GM12878 (cell line): ENCODE measurements around the gene ISY1. TPM values are rescaled to one million over a fixed set of nuclear protein-coding genes. Genes with fewer than 3 reads are reported as not detected.
A peak's percentile ranks its signal among the peaks of the same experiment; 100 is the strongest.

ENCODE experiments used
- ATF7 ChIP-seq: fragments of 450-650 bp; IDR thresholded peaks from 2 replicates; pipeline ENCODE4 v1.6.1; 2016; ENCODE audit warnings: low read depth, mild to moderate bottlenecking
- BCLAF1 ChIP-seq: fragments of 450-650 bp; IDR thresholded peaks from 2 replicates; pipeline ENCODE4 v1.6.1; 2017; ENCODE audit warnings: antibody characterized with exemption, mild to moderate bottlenecking, moderate library complexity
- CBFB ChIP-seq: IDR thresholded peaks from 2 replicates; pipeline ENCODE4 v1.6.1; 2016; ENCODE audit warnings: antibody characterized with exemption, low read depth
- CHD1 ChIP-seq: IDR thresholded peaks from 2 replicates; pipeline ENCODE4 v1.6.1; 2012; ENCODE audit warnings: low read depth, low read length, improper control_type of control experiment
- CHD2 ChIP-seq: IDR thresholded peaks from 2 replicates; pipeline ENCODE4 v1.6.1; 2011; ENCODE audit warnings: low read depth, low read length, improper control_type of control experiment, borderline replicate concordance
- DPF2 ChIP-seq: fragments of 450-650 bp; IDR thresholded peaks from 2 replicates; pipeline ENCODE4 v1.6.1; 2017; ENCODE audit warnings: mild to moderate bottlenecking
- E4F1 ChIP-seq: fragments of 450-650 bp; IDR thresholded peaks from 2 replicates; pipeline ENCODE4 v1.6.1; 2018; ENCODE audit warnings: borderline replicate concordance, mild to moderate bottlenecking; ENCODE audit not compliant: partially characterized antibody
- EGR1 ChIP-seq, 2 experiments: IDR thresholded peaks; 1 replicate in 1 of 2; 2 replicates in 1 of 2; pipeline ENCODE4 v1.6.1; 2011 to 2012; ENCODE audit warnings: low read depth in 2 of 2, low read length in 2 of 2, borderline replicate concordance in 1 of 2, mild to moderate bottlenecking in 1 of 2, moderate library complexity in 1 of 2
- ESRRA ChIP-seq: IDR thresholded peaks from 2 replicates; pipeline ENCODE4 v1.6.1; 2012; ENCODE audit warnings: mild to moderate bottlenecking, low read length, improper control_type of control experiment
- GATAD2B ChIP-seq: fragments of 450-650 bp; conservative IDR thresholded peaks from 2 replicates; pipeline ENCODE4 v1.6.1; 2017; ENCODE audit warnings: low read depth, mild to moderate bottlenecking, moderate library complexity
- MEF2B ChIP-seq: fragments of 450-650 bp; IDR thresholded peaks from 2 replicates; pipeline ENCODE4 v1.6.1; 2018; ENCODE audit warnings: mild to moderate bottlenecking, moderate library complexity; ENCODE audit not compliant: partially characterized antibody, poor library complexity, severe bottlenecking
- NBN ChIP-seq: fragments of 450-650 bp; IDR thresholded peaks from 2 replicates; pipeline ENCODE4 v1.6.1; 2016
- NR2C1 ChIP-seq: fragments of 450-650 bp; IDR thresholded peaks from 2 replicates; pipeline ENCODE4 v1.6.1; 2017; ENCODE audit warnings: antibody characterized with exemption, mild to moderate bottlenecking, moderate library complexity
- REST ChIP-seq: IDR thresholded peaks from 2 replicates; pipeline ENCODE4 v1.6.1; 2012; ENCODE audit warnings: mild to moderate bottlenecking, low read depth, low read length
- TCF3 ChIP-seq: IDR thresholded peaks from 2 replicates; pipeline ENCODE4 v1.6.1; 2012; ENCODE audit warnings: low read depth, mild to moderate bottlenecking, low read length, borderline replicate concordance; ENCODE audit not compliant: insufficient read depth
- ZNF217 ChIP-seq: fragments of 450-650 bp; IDR thresholded peaks from 2 replicates; pipeline ENCODE4 v1.6.1; 2017; ENCODE audit warnings: antibody characterized with exemption, mild to moderate bottlenecking
- ZNF384 ChIP-seq: IDR thresholded peaks from 2 replicates; pipeline ENCODE4 v1.6.1; 2012; ENCODE audit warnings: low read depth, mild to moderate bottlenecking, low read length, improper control_type of control experiment, borderline replicate concordance
- ZSCAN29 ChIP-seq: fragments of 450-650 bp; IDR thresholded peaks from 2 replicates; pipeline ENCODE4 v1.6.1; 2017; ENCODE audit warnings: mild to moderate bottlenecking, moderate library complexity
- ZZZ3 ChIP-seq: IDR thresholded peaks from 2 replicates; pipeline ENCODE4 v1.6.1; 2011; ENCODE audit warnings: low read depth; ENCODE audit not compliant: control insufficient read depth, insufficient read length
- polyA plus RNA-seq, 11 experiments: library from polyadenylated mRNA; depleted of rRNA in 4 of 11; unstranded in 6 of 11; stranded (reverse) in 5 of 11; fragments of >200 nt; fragmentation: Nextera tagmentation in 4 of 11; fragmentation: Illumina TruSeq in 1 of 11; extraction: Ambion mirVana in 4 of 11; extraction: Trizol in 1 of 11; gene quantifications; 1 replicate in 1 of 11; 2 replicates in 10 of 11; pipeline versions ENCODE4 v1.2.1 to v1.2.3, GENCODE V29; 2011 to 2016; ENCODE audit warnings: inconsistent platforms in 2 of 11, missing spikeins in 2 of 11, low read depth in 1 of 11
- total RNA-seq, 4 experiments: library from RNA; depleted of rRNA in 3 of 4; stranded (reverse); fragments of >200 nt in 3 of 4; fragmentation: Illumina TruSeq in 1 of 4; extraction: Trizol in 1 of 4; gene quantifications; 2 replicates each; pipeline versions ENCODE4 v1.2.1 to v1.2.3, GENCODE V29; 2013 to 2021

The ISY1 gene
- total and polyA plus RNA-seq, 10 of the 15 experiments (the other 5 are each of a cell fraction or from before 2014, with no cell fraction given) = 28.3 to 72.2 (median 44.7) TPM

GRCh38 chr3:129160891-129161859 lies at the start of gene ISY1 (continued):
- TF ChIP-seq REST = 0 out of 2 replicates have a peak, but pooled peaks have one; percentile 3
- TF ChIP-seq MEF2B = peak; percentile 49
- peak; percentile 69 for TF ChIP-seq CHD2
- no peak for TF ChIP-seq ZNF217
- TF ChIP-seq CHD1 = no peak
- TF ChIP-seq GATAD2B = peak; percentile 74; the same call in 1 of the 2 replicates
- peak; percentile 23; the same call in 1 of the 2 replicates for TF ChIP-seq TCF3
- peak; percentile 96 for TF ChIP-seq NBN
- no peak for TF ChIP-seq BCLAF1
- peak; percentile 78 for TF ChIP-seq CBFB
- no peak for TF ChIP-seq ESRRA
- peak; percentile 86 for TF ChIP-seq E4F1
- peak in 1 of 2 experiments; percentile 68; a peak in 1 of 3 replicates for TF ChIP-seq EGR1 (IDR thresholded peaks at IDR 0.05; ENCODE audit: borderline replicate concordance in 1 of 2, low read depth in 2 of 2, low read length in 2 of 2)
- no peak for TF ChIP-seq ZZZ3
- peak; percentile 86 for TF ChIP-seq ATF7
- peak; percentile 96 for TF ChIP-seq NR2C1
- no peak for TF ChIP-seq ZNF384
- TF ChIP-seq ZSCAN29 = no peak
- TF ChIP-seq DPF2 = 0 out of 2 replicates have a peak, but pooled peaks have one; percentile 24
